T-cell (primary cell): ENCODE results near the gene PNRC2. TPM values are rescaled to one million over a fixed set of nuclear protein-coding genes. Genes with fewer than 3 reads are reported as not detected.
A peak's percentile ranks its signal among the peaks of the same experiment; 100 is the strongest.

Experiments used
- ATAC-seq, 4 experiments: fragments of 200-7000 bp in 3 of 4; fragments of 150-1000 bp in 1 of 4; cut with Tn5 transposase; replicated peaks in 1 of 4; 1 replicate in 3 of 4; 2 replicates in 1 of 4; pipeline ENCODE4 v1.10.0; 2021; ENCODE audit warnings: moderate library complexity in 3 of 4, mild to moderate bottlenecking in 2 of 4, moderate number of reproducible peaks in 1 of 4
- CTCF ChIA-PET, 2 donors: fragments of 300-600 bp; sonication (Branson Sonifier 250); formaldehyde crosslinking; loops; one replicate each; lab custom pipeline; 2022; ENCODE audit warnings: antibody characterized with exemption in 2 of 2; lab: Charles Lee
- POLR2A ChIA-PET, 2 donors: fragments of 300-600 bp; sonication (Branson Sonifier 250); formaldehyde crosslinking; loops; one replicate each; lab custom pipeline; 2022; ENCODE audit warnings: antibody characterized with exemption in 2 of 2; lab: Charles Lee
- DNase-seq, 35 experiments: peaks; one replicate each; pipeline versions ENCODE4 v3.0.0 to v3.0.0-alpha.2; 2013 to 2023
- H3K27ac ChIP-seq: one replicate; pipeline ENCODE4 v1.5.1; 2013; ENCODE audit warnings: low read length
- H3K27me3 ChIP-seq, 2 experiments: replicated peaks in 1 of 2; 1 replicate in 1 of 2; 2 replicates in 1 of 2; pipeline versions ENCODE4 v1.6.1 to v1.7.0; 2013; ENCODE audit warnings: low read length in 1 of 2, mixed read lengths in 1 of 2; ENCODE audit not compliant: control insufficient read depth in 2 of 2, insufficient read depth in 2 of 2; ENCODE audit errors: extremely low read depth in 1 of 2
- H3K36me3 ChIP-seq, 2 donors: 1 replicate in 1 of 2; 2 replicates in 1 of 2; pipeline versions ENCODE4 v1.6.1 to v1.7.0; 2013; ENCODE audit warnings: low read length in 1 of 2; ENCODE audit not compliant: control insufficient read depth in 2 of 2, insufficient read depth in 1 of 2; ENCODE audit errors: extremely low read depth in 1 of 2
- H3K4me1 ChIP-seq, 2 experiments: 1 replicate in 1 of 2; 2 replicates in 1 of 2; pipeline versions ENCODE4 v1.6.1 to v1.7.0; 2013; ENCODE audit warnings: low read length in 2 of 2, mixed read lengths in 1 of 2; ENCODE audit not compliant: insufficient read depth in 2 of 2, control insufficient read depth in 1 of 2; ENCODE audit errors: extremely low read depth in 1 of 2
- H3K4me3 ChIP-seq, 2 donors: 1 replicate in 1 of 2; 2 replicates in 1 of 2; pipeline versions ENCODE4 v1.5.1 to v1.7.0; 2013; ENCODE audit warnings: mild to moderate bottlenecking in 2 of 2, low read length in 1 of 2, moderate library complexity in 1 of 2; ENCODE audit not compliant: control insufficient read depth in 1 of 2; ENCODE audit errors: extremely low read depth in 1 of 2
- H3K9me3 ChIP-seq: 2 replicates; pipeline ENCODE4 v1.7.0; 2013
- H3K27ac Mint-ChIP-seq, 2 donors: one replicate each; pipeline ENCODE4 v1.8.0; 2020 to 2021; ENCODE audit warnings: mild to moderate bottlenecking in 2 of 2, mixed read lengths in 2 of 2
- H3K27me3 Mint-ChIP-seq, 2 donors: one replicate each; pipeline ENCODE4 v1.8.0; 2021 to 2022; ENCODE audit warnings: mixed read lengths in 2 of 2
- H3K36me3 Mint-ChIP-seq: one replicate; pipeline ENCODE4 v1.8.0; 2021; ENCODE audit warnings: mixed read lengths
- H3K4me1 Mint-ChIP-seq, 3 donors: one replicate each; pipeline ENCODE4 v1.8.0; 2020 to 2022; ENCODE audit warnings: mixed read lengths in 3 of 3, mild to moderate bottlenecking in 1 of 3
- H3K4me3 Mint-ChIP-seq, 3 donors: one replicate each; pipeline ENCODE4 v1.8.0; 2020 to 2022; ENCODE audit warnings: mild to moderate bottlenecking in 3 of 3, mixed read lengths in 3 of 3, moderate library complexity in 3 of 3
- H3K9me3 Mint-ChIP-seq, 3 donors: one replicate each; pipeline ENCODE4 v1.8.0; 2020 to 2022; ENCODE audit warnings: mixed read lengths in 3 of 3
- WGBS: methylation state at CpG from one replicate; pipeline ENCODE4 v1.1.5; 2013; ENCODE audit warnings: missing lambda C conversion rate; ENCODE audit not compliant: insufficient coverage; 5-methylcytosine and 5-hydroxymethylcytosine counted together
- total RNA-seq, 35 experiments: library from RNA in 6 of 35; stranded (reverse) in 6 of 35; fragments of 120-200 nt in 1 of 35; gene quantifications; one replicate each; pipeline versions ENCODE4 v1.2.1 to v1.2.4 and lab custom pipeline; 2013 to 2026

The PNRC2 gene, protein sequence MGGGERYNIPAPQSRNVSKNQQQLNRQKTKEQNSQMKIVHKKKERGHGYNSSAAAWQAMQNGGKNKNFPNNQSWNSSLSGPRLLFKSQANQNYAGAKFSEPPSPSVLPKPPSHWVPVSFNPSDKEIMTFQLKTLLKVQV
- total RNA-seq (100 to 1,000 TPM; 135 to 159 (median 139) TPM), total RNA-seq (lab: John Stamatoyannopoulos, UW) (125 to 267 (median 202) reads per million in 29 experiments)
- total RNA-seq (2013) = 176 TPM

DNA sequence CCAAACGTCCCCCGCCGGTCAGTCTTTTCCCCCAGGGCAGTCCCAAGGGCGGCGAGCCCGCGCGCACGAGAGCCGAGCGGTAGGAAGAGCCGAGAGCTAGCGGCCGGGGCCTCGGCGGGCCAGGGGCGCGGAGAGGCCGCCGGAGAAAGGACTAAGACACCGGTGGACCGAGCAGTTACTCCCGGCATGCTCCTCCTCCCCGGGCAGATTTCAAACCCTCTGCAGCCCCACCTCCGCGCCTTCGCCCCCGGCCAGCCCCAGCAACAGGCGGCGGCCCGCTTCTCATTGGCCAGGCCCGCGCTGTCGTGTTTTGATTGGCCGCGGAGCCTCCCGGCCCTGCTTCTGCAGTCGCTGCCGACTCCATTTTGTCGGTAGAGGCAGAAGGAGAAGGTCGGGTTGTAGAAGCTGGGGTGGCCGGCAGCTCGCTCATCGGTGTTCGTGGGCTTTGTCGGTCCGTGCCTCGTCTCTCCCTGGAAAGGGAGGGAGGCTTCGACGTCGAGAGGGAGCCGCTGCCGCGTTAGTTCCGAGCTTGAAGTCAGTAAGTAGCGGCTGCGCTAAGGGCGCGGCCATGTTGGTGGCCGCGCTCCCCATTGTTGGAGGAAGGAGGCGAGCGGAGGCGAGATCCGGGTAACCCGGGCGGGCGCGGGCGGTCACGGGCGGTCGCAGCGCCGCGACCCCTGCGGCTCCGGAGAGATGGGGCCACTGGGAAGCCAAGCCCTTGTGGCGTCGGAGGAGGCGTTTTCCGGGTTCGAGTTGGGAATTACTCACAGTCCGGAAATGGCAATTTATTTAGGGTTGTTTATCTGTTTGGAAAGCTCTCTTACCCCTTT lies at the start of gene PNRC2:
Gene PNRC2 (plus strand): TSS at position 368 of the 830 bp plus-strand sequence. CDS start 1,630 bp downstream, outside the sequence.
- H3K27me3 Mint-ChIP-seq = no peaks in the 10 kb centered on the region
- peaks cover 56 to 73% (median 72%) of the 10 kb centered on the region in 3 donors for H3K4me1 Mint-ChIP-seq
- Histone ChIP-seq H3K9me3 (no peaks in the 10 kb centered on the region), H3K4me1 (peaks cover 17 to 19% of the 10 kb centered on the region in 2 experiments), H3K27me3 (no peaks in the 10 kb centered on the region), H3K4me3 (peak within 1 kb of the TSS; percentile 96 to 98), H3K27ac (peak within 1 kb of the TSS; percentile 98), H3K36me3 (peaks cover 0 to 21% of the 10 kb centered on the region in 2 donors)
- H3K27ac Mint-ChIP-seq = peak within 1 kb of the TSS; percentile 99 to 100
- H3K36me3 Mint-ChIP-seq = peaks cover 22% of the 10 kb centered on the region
- DNase-seq (peak; percentile 87 to 97 (median 95)), ATAC-seq (peak; percentile 85 to 90 (median 88))
- WGBS = under 1% methylated on average over 61 of the region's 84 CpGs
- CTCF ChIA-PET = interaction anchor here (0.5 to 3.1 kb wide), 8 partner anchors 8 to 615 kb away, joined by 3 to 17 read pairs (median 4); partner anchors contain the start of genes HNRNPR (in 1 of the 2) and SRSF10 (in 1 of the 2)
- H3K9me3 Mint-ChIP-seq = no peaks in the 10 kb centered on the region
- POLR2A ChIA-PET = interaction anchor here in 1 of 2 donors (0.5 to 2.5 kb wide), 5 partner anchors 9 to 181 kb away, joined by 3 to 6 read pairs (median 4); partner anchors contain the start of gene PITHD1
- peak within 1 kb of the TSS; percentile 97 to 100 (median 100) for H3K4me3 Mint-ChIP-seq

DNA sequence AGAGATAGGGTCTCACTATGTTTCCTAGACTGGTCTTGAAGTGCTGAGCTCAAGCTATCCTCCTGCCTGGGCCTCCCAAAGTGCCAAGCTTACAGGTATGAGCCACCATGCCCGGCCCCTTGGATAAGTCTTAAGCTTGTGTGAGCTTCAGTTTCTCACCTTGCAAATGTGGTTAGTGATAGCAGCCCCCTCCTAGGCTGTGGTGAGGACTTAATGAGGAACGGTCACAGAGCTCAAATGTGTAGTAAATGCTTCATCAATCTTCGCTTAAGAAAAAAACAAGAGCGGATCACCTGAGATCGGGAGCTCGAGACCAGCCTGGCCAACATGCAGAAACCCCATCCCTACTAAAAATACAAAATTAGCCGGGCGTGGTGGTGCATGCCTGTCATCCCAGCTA lies 49.5 kb upstream of the PNRC2 start:
- no peaks in the 10 kb centered on the region for H3K36me3 ChIP-seq
- H3K9me3 ChIP-seq = no peaks in the 10 kb centered on the region
- H3K27ac ChIP-seq = no peak overlapping the region
- no peaks in the 10 kb centered on the region for H3K9me3 Mint-ChIP-seq
- ChIA-PET POLR2A (interaction anchor here in 1 of 2 donors (0.6 kb wide), 1 partner anchor 13 kb away, joined by 3 read pairs; no protein-coding TSS in a partner anchor), CTCF (interaction anchor here in 1 of 2 donors (0.6 to 0.9 kb wide), 4 partner anchors 50 to 160 kb away, joined by 4 to 5 read pairs (median 4); partner anchors contain the start of gene PNRC2)
- DNase-seq (no peak), ATAC-seq (no peak)
- no peaks in the 10 kb centered on the region for H3K36me3 Mint-ChIP-seq
- no peak overlapping the region for H3K4me3 ChIP-seq
- H3K4me3 Mint-ChIP-seq = peak overlapping the region in 2 of 3 donors; percentile 31 to 58
- WGBS = 66% methylated on average over 3 of the region's 8 CpGs
- H3K4me1 Mint-ChIP-seq = peaks cover 54 to 58% (median 57%) of the 10 kb centered on the region in 3 donors
- peaks cover 0 to 9% of the 10 kb centered on the region in 2 donors for H3K27me3 Mint-ChIP-seq
- H3K4me1 ChIP-seq = peaks cover 20 to 65% of the 10 kb centered on the region in 2 experiments
- peak overlapping the region in 1 of 2 donors; percentile 55 for H3K27ac Mint-ChIP-seq
- peaks cover 0 to 18% of the 10 kb centered on the region in 2 experiments for H3K27me3 ChIP-seq

- no peaks in the 10 kb centered on the region for H3K36me3 ChIP-seq
Measured at GRCh38 chr1:23910553-23911246, 48.9 kb upstream of the PNRC2 start.

GRCh38 chr1:23911921-23912320 lies 47.7 kb upstream of the PNRC2 start:
- Histone ChIP-seq H3K4me3 (peak overlapping the region in 1 of 2 donors; percentile 13), H3K4me1 (peaks cover 20 to 72% of the 10 kb centered on the region in 2 experiments), H3K27me3 (peaks cover 0 to 15% of the 10 kb centered on the region in 2 experiments), H3K36me3 (no peaks in the 10 kb centered on the region), H3K9me3 (no peaks in the 10 kb centered on the region), H3K27ac (peak overlapping the region; percentile 2)
- ATAC-seq = no peak
- H3K36me3 Mint-ChIP-seq = no peaks in the 10 kb centered on the region
- POLR2A ChIA-PET = interaction anchor here in 1 of 2 donors (0.5 kb wide), 1 partner anchor 173 kb away, joined by 3 read pairs; no protein-coding TSS in a partner anchor
- peak overlapping the region; percentile 79 to 84 for H3K27ac Mint-ChIP-seq
- CTCF ChIA-PET = no interaction called here
- H3K4me1 Mint-ChIP-seq = peaks cover 54 to 62% (median 61%) of the 10 kb centered on the region in 3 donors
- H3K27me3 Mint-ChIP-seq = peaks cover 0 to 5% of the 10 kb centered on the region in 2 donors
- 88% methylated on average over 8 of the region's 8 CpGs for WGBS
- H3K4me3 Mint-ChIP-seq = peak overlapping the region; percentile 25 to 73 (median 53)
- H3K9me3 Mint-ChIP-seq = no peaks in the 10 kb centered on the region
- DNase-seq = no peak

More at GRCh38 chr1:23910553-23911246, 48.9 kb upstream of the PNRC2 start:
- Histone ChIP-seq H3K4me3 (peak overlapping the region in 1 of 2 donors; percentile 16), H3K27ac (peak overlapping the region; percentile 43), H3K27me3 (peaks cover 0 to 15% of the 10 kb centered on the region in 2 experiments), H3K4me1 (peaks cover 20 to 65% of the 10 kb centered on the region in 2 experiments), H3K9me3 (no peaks in the 10 kb centered on the region)
- peak overlapping the region in 1 of 2 donors; percentile 86 for H3K27ac Mint-ChIP-seq
- H3K36me3 Mint-ChIP-seq = no peaks in the 10 kb centered on the region
- ATAC-seq (peak in 1 of 4 experiments; percentile 26), DNase-seq (peak in 1 of 35 experiments; percentile 39)
- peaks cover 54 to 58% (median 57%) of the 10 kb centered on the region in 3 donors for H3K4me1 Mint-ChIP-seq
- POLR2A ChIA-PET = no interaction called here
- 31% methylated on average over 5 of the region's 11 CpGs for WGBS
- peak overlapping the region in 2 of 3 donors; percentile 50 to 58 for H3K4me3 Mint-ChIP-seq
- H3K9me3 Mint-ChIP-seq = no peaks in the 10 kb centered on the region
- CTCF ChIA-PET = interaction anchor here in 1 of 2 donors (0.6 to 0.9 kb wide), 4 partner anchors 49 to 159 kb away, joined by 4 to 5 read pairs (median 4); partner anchors contain the start of gene PNRC2
- peaks cover 0 to 5% of the 10 kb centered on the region in 2 donors for H3K27me3 Mint-ChIP-seq

DNA sequence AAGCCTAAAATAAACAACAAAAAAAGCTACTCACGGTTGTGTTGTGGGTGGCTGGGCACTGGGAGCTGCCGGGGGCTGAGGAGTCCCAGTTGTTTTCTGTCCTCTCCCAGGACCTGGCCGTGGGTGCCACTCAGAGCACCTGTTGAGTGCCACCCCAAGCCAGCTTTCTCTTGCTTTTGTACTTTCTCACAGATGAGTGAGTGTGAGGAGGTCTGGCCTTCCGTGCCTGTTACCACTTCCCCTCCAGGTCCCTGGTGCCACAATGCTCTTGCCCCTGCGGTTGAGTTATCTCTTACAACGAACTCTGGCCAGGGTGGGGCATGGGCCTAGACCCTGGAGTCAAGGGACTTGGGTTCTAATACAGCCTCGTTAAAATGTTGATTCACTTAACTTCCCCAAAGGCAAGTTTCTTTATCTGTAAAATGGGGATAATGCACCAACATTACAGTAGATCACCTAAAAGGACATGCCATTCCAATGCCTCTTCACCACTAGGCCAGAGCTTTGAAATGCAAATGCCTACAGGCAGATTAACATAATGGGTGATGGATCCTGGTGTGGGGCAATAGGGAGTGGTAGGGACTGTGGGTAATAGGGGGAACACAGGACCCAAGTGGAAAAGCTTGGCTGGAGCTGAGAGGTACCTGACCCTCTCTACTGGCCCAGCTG lies 46.3 kb upstream of the PNRC2 start, which contains the start of gene CNR2:
Gene CNR2 (minus strand): TSS at position 151 of the 669 bp plus-strand sequence. CDS start 37,745 bp downstream, outside the sequence.
- peaks cover 20 to 70% of the 10 kb centered on the region in 2 experiments for H3K4me1 ChIP-seq
- peak within 1 kb of the TSS; percentile 2 for H3K27ac ChIP-seq
- Mint-ChIP-seq H3K36me3 (no peaks in the 10 kb centered on the region), H3K9me3 (no peaks in the 10 kb centered on the region), H3K27me3 (peaks cover 0 to 5% of the 10 kb centered on the region in 2 donors), H3K4me1 (peaks cover 54 to 62% (median 61%) of the 10 kb centered on the region in 3 donors), H3K4me3 (peak within 1 kb of the TSS; percentile 50 to 73 (median 53)), H3K27ac (peak within 1 kb of the TSS; percentile 79 to 84)
- 20% methylated on average over 5 of the region's 7 CpGs for WGBS
- ATAC-seq (peak in 3 of 4 experiments; percentile 33 to 58 (median 51)), DNase-seq (peak in 14 of 35 experiments; percentile 5 to 37 (median 16))
- ChIA-PET POLR2A (no interaction called here), CTCF (interaction anchor here in 1 of 2 donors (0.5 to 0.6 kb wide), 2 partner anchors 54 to 412 kb away, joined by 4 read pairs; no protein-coding TSS in a partner anchor)
- H3K4me3 ChIP-seq = peak within 1 kb of the TSS in 1 of 2 donors; percentile 18
- H3K36me3 ChIP-seq = no peaks in the 10 kb centered on the region
- no peaks in the 10 kb centered on the region for H3K9me3 ChIP-seq
- H3K27me3 ChIP-seq = peaks cover 0 to 9% of the 10 kb centered on the region in 2 experiments
